SK-N-SH treated with all-trans-retinoic acid at 6 μM for 48 hours (cell line): ENCODE data around the gene VPS26B.

Source experiments
- ARNTL ChIP-seq: fragments of 450-650 bp; formaldehyde crosslinking; IDR thresholded peaks from 2 replicates; pipeline ENCODE4 v1.5.0; 2020; ENCODE audit warnings: low read depth, mild to moderate bottlenecking, moderate library complexity, borderline replicate concordance
- CSDC2 ChIP-seq: fragments of 250-450 bp; sonication (Bioruptor Pico); IDR thresholded peaks from 2 replicates; pipeline ENCODE4 v1.5.0; 2020; ENCODE audit warnings: mild to moderate bottlenecking, moderate library complexity
- CSRNP3 ChIP-seq: fragments of 250-450 bp; sonication (Bioruptor Pico); IDR thresholded peaks from 2 replicates; pipeline ENCODE4 v1.5.1; 2021; ENCODE audit warnings: mild to moderate bottlenecking, moderate library complexity
- PATZ1 ChIP-seq: fragments of 250-450 bp; sonication (Bioruptor Pico); IDR thresholded peaks from 2 replicates; pipeline ENCODE4 v1.8.0; 2020; ENCODE audit warnings: mild to moderate bottlenecking, moderate library complexity, borderline replicate concordance
- RARB ChIP-seq: fragments of 250-450 bp; sonication (Bioruptor Pico); IDR thresholded peaks from 2 replicates; pipeline ENCODE4 v1.8.0; 2021; ENCODE audit warnings: mild to moderate bottlenecking, moderate library complexity
- ZC3H10 ChIP-seq: fragments of 250-450 bp; sonication (Bioruptor Pico); IDR thresholded peaks from 2 replicates; pipeline ENCODE4 v1.5.1; 2021; ENCODE audit warnings: mild to moderate bottlenecking, moderate library complexity
- TF ChIP-seq, protein P1 (sequence below): fragments of 250-450 bp; sonication (Bioruptor Pico); IDR thresholded peaks from 2 replicates; pipeline ENCODE4 v1.5.1; 2020; ENCODE audit warnings: low read depth, mild to moderate bottlenecking, moderate library complexity

GRCh38 chr11:134282121-134283045, 57.9 kb downstream of the VPS26B start:
- no peak for TF ChIP-seq ZC3H10 (CRISPR knock-in tag)
- TF ChIP-seq ARNTL (CRISPR knock-in tag) = no peak
- TF ChIP-seq, protein P1, sequence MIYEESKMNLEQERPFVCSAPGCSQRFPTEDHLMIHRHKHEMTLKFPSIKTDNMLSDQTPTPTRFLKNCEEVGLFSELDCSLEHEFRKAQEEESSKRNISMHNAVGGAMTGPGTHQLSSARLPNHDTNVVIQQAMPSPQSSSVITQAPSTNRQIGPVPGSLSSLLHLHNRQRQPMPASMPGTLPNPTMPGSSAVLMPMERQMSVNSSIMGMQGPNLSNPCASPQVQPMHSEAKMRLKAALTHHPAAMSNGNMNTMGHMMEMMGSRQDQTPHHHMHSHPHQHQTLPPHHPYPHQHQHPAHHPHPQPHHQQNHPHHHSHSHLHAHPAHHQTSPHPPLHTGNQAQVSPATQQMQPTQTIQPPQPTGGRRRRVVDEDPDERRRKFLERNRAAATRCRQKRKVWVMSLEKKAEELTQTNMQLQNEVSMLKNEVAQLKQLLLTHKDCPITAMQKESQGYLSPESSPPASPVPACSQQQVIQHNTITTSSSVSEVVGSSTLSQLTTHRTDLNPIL (CRISPR knock-in tag) = no peak
- TF ChIP-seq CSRNP3 = no peak
- TF ChIP-seq PATZ1 (CRISPR knock-in tag) = no peak
- TF ChIP-seq RARB = no peak
- no peak for TF ChIP-seq CSDC2 (CRISPR knock-in tag)
